Epithelial cell of proximal tubule (primary cell): ENCODE data around the gene SUPT4H1. TPM values are rescaled to one million over a fixed set of nuclear protein-coding genes. Genes with fewer than 3 reads are reported as not detected.

Experiments
- DNase-seq: peaks from one replicate; pipeline ENCODE4 v3.0.0-alpha.2; 2011; ENCODE audit warnings: low read depth
- H3K4me3 ChIP-seq: 2 replicates; pipeline ENCODE4 v1.5.1; 2011; ENCODE audit warnings: low read depth, mild to moderate bottlenecking, low read length
- total RNA-seq: library from RNA; depleted of rRNA; stranded (reverse); fragments of >200 nt; gene quantifications from 2 replicates; pipeline ENCODE4 v1.2.3, GENCODE V29; 2015
- TF ChIP-seq, protein P1 (sequence below): conservative IDR thresholded peaks from 2 replicates; pipeline ENCODE4 v1.5.1; 2012; ENCODE audit warnings: low read depth, mild to moderate bottlenecking, low read length

SUPT4H1 gene
- total RNA-seq, 1 donor from 2014 or later: 47.6 TPM

DNA sequence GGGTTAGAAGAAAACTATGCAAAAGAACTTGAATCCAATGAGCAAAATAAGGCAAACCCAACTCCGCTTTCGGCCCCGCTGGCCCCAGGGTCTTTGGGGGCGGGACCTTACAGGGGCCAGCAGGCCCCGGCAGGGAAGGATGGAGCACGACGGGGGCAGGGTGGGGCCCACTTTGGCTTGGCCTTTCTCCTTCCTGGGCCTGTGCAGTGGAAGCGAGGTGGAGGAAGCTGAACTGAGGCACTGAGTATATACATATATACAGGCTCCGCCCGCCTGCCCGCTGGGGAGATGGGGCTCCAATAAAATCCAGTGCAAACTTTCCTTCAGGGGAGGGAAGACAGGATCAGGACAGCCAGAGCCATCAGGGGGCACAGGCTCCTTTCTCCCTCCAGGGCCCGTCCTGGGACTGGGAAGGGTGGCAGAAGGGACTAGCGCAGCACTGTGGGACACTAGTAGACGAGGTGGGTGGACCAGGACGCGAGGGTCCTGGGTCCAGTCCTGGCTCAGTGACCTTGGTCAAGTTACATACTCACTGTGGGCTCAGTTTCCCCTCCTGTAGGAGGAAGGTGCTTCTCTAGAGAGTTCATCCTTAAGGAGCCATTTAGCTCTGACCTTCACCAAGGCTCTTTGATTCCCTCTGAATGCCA is 50.4 kb downstream of the SUPT4H1 start:
- DNase-seq: no peak
- TF ChIP-seq, protein P1, sequence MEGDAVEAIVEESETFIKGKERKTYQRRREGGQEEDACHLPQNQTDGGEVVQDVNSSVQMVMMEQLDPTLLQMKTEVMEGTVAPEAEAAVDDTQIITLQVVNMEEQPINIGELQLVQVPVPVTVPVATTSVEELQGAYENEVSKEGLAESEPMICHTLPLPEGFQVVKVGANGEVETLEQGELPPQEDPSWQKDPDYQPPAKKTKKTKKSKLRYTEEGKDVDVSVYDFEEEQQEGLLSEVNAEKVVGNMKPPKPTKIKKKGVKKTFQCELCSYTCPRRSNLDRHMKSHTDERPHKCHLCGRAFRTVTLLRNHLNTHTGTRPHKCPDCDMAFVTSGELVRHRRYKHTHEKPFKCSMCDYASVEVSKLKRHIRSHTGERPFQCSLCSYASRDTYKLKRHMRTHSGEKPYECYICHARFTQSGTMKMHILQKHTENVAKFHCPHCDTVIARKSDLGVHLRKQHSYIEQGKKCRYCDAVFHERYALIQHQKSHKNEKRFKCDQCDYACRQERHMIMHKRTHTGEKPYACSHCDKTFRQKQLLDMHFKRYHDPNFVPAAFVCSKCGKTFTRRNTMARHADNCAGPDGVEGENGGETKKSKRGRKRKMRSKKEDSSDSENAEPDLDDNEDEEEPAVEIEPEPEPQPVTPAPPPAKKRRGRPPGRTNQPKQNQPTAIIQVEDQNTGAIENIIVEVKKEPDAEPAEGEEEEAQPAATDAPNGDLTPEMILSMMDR: no peak

GRCh38 chr17:58300336-58300735 is 51.7 kb downstream of the SUPT4H1 start:
- H3K4me3 ChIP-seq: no peak overlapping the region
- DNase-seq: no peak
- TF ChIP-seq, protein P1: no peak

More for the DNA sequence above, 50.4 kb downstream of the SUPT4H1 start:
- no peak overlapping the region for H3K4me3 ChIP-seq

Other genes starting within 250 kb of the SUPT4H1 start
- gene OR4D1, start 203.8 kb downstream of the SUPT4H1 start, total RNA-seq: not detected in 2 replicates
- not detected in 2 replicates for gene OR4D2, start 185.2 kb downstream of the SUPT4H1 start, total RNA-seq
- gene EPX, start 159.5 kb downstream of the SUPT4H1 start, total RNA-seq: not detected in 2 replicates
- gene MKS1, start 132.9 kb downstream of the SUPT4H1 start, total RNA-seq: 10.9 and 16.1 TPM in 2 replicates
- not detected in 2 replicates for gene LPO, start 113.6 kb downstream of the SUPT4H1 start, total RNA-seq
- not detected in 2 replicates for gene MPO, start 71.3 kb downstream of the SUPT4H1 start, total RNA-seq
- gene TSPOAP1, start 23.4 kb downstream of the SUPT4H1 start, total RNA-seq: 0.87 and 3.5 TPM in 2 replicates
- gene RNF43, start 65.3 kb upstream of the SUPT4H1 start, total RNA-seq: 0.22 and 1.7 TPM in 2 replicates
- gene HSF5, start 136.2 kb upstream of the SUPT4H1 start, total RNA-seq: 0.22 and 0.29 TPM in 2 replicates
- gene MTMR4, start 162.4 kb upstream of the SUPT4H1 start, total RNA-seq: 49.9 and 73.1 TPM in 2 replicates